Sigmoid colon (tissue), 7 donors: ENCODE data around the gene BET1L. TPM values are rescaled to one million over a fixed set of nuclear protein-coding genes. Genes with fewer than 3 reads are reported as not detected.

Experiments used
- DNase-seq: peaks from one replicate; pipeline ENCODE4 v3.0.0-alpha.2; 2019
- H3K27ac ChIP-seq, 4 donors: fragments of 200-600 bp; sonication (generic); one replicate each; pipeline ENCODE4 v1.5.1; 2016 to 2019; ENCODE audit warnings: mild to moderate bottlenecking in 1 of 4
- H3K27me3 ChIP-seq, 3 donors: fragments of 200-600 bp; sonication (generic); one replicate each; pipeline ENCODE4 v1.5.1; 2019; ENCODE audit warnings: mild to moderate bottlenecking in 1 of 3
- H3K36me3 ChIP-seq, 4 donors: fragments of 200-600 bp; sonication (generic); one replicate each; pipeline ENCODE4 v1.5.1; 2016 to 2019
- H3K4me1 ChIP-seq, 4 donors: fragments of 200-600 bp; sonication (generic); one replicate each; pipeline ENCODE4 v1.5.1; 2017 to 2019
- H3K4me3 ChIP-seq, 4 donors: fragments of 200-600 bp; sonication (generic); one replicate each; pipeline ENCODE4 v1.5.1; 2017 to 2019; ENCODE audit warnings: mild to moderate bottlenecking in 2 of 4, moderate library complexity in 1 of 4
- H3K9me3 ChIP-seq, 4 donors: fragments of 200-600 bp in 3 of 4; sonication (generic) in 3 of 4; one replicate each; pipeline versions ENCODE4 v1.5.1 to v1.6.1; 2013 to 2019
- EP300 ChIP-seq, 4 donors: sonication (generic); formaldehyde crosslinking; IDR thresholded peaks; one replicate each; pipeline ENCODE4 v1.6.1; 2017; ENCODE audit warnings: antibody characterized with exemption in 4 of 4
- POLR2A ChIP-seq, 2 donors: fragments of 450-650 bp; IDR thresholded peaks; one replicate each; pipeline ENCODE4 v1.6.1; 2016; ENCODE audit warnings: antibody characterized with exemption in 2 of 2, mild to moderate bottlenecking in 2 of 2, moderate library complexity in 2 of 2
- POLR2AphosphoS5 ChIP-seq, 4 donors: sonication (generic); formaldehyde crosslinking; IDR thresholded peaks; one replicate each; pipeline ENCODE4 v1.6.1; 2017; ENCODE audit warnings: antibody characterized with exemption in 4 of 4
- WGBS, 2 donors: extraction: QIAGEN DNeasy Blood & Tissue Kit; methylation state at CpG; one replicate each; pipeline ENCODE4 v1.1.7; 2013; 5-methylcytosine and 5-hydroxymethylcytosine counted together
- intact Hi-C: fragments of 100-400 bp; cut with DNase I; formaldehyde crosslinking; loops from one replicate; pipeline ENCODE4 v1.15.1; 2023
- polyA plus RNA-seq, 3 donors: library from polyadenylated mRNA; stranded (reverse); fragments of 200-250 nt; gene quantifications; one replicate each; pipeline ENCODE4 v1.2.3, GENCODE V29; 2013
- total RNA-seq, 4 donors: library from RNA; depleted of rRNA; stranded (reverse); fragments of >200 nt; gene quantifications; one replicate each; pipeline ENCODE4 v1.1.0, GENCODE V29; 2016
- TF ChIP-seq, protein P1 (sequence below), 4 experiments: fragments of 450-650 bp in 3 of 4; fragments of 200-600 bp in 1 of 4; IDR thresholded peaks; one replicate each; pipeline ENCODE4 v1.5.1; 2016 to 2019; ENCODE audit warnings: antibody characterized with exemption in 4 of 4, mild to moderate bottlenecking in 3 of 4, moderate library complexity in 2 of 4
- donor health status: healthy with polysubstance abuse.
- donor health status: Bipolar disorder and iron deficiency.
- donor health status: healthy.

BET1L gene
- total and polyA plus RNA-seq, 7 donors, result 22.8 to 48.1 (median 29.6) TPM

DNA sequence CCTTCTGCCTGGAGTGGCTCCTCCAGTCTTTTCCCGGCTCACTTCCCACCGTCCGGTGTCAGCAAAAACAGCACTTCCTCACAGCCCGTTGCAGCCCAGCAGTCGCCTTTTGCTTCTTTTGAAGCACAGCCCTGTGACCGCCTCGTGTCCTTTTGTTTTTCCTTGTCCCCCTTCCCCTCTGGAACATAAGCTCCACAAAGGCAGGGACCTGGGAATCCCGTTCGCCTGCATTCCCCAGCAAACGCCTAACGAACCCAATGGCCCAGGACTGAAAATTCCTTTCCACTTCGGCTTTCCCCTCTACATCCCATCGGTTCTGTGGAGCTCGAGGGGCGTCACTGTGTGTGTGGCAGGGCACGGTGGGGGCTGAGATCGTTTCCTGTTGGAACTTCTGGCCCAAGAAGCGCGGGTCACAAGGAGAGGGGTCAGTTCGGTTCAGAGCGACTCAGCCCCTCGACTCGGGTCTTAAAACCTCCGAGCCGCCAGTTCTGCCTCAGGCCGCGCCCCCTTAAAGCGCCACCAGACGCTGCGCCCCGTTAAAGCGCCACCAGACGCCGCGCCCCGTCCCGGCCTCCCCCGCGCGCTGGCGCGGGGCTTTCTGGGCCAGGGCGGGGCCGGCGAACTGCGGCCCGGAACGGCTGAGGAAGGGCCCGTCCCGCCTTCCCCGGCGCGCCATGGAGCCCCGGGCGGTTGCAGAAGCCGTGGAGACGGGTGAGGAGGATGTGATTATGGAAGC lies 1.1 kb upstream of the BET1L start:
- WGBS, 2 donors, result 0 to 1% methylated on average over 57 of the region's 57 CpGs
- H3K27ac ChIP-seq, result peak overlapping the region; percentile 96 to 100 (median 98)
- H3K4me3 ChIP-seq, result peak overlapping the region; percentile 85 to 98 (median 90)
- peak; percentile 90 for DNase-seq
- TF ChIP-seq POLR2A (IDR thresholded peaks at IDR 0.05), result peak; percentile 79 to 81
- TF ChIP-seq, protein P1, sequence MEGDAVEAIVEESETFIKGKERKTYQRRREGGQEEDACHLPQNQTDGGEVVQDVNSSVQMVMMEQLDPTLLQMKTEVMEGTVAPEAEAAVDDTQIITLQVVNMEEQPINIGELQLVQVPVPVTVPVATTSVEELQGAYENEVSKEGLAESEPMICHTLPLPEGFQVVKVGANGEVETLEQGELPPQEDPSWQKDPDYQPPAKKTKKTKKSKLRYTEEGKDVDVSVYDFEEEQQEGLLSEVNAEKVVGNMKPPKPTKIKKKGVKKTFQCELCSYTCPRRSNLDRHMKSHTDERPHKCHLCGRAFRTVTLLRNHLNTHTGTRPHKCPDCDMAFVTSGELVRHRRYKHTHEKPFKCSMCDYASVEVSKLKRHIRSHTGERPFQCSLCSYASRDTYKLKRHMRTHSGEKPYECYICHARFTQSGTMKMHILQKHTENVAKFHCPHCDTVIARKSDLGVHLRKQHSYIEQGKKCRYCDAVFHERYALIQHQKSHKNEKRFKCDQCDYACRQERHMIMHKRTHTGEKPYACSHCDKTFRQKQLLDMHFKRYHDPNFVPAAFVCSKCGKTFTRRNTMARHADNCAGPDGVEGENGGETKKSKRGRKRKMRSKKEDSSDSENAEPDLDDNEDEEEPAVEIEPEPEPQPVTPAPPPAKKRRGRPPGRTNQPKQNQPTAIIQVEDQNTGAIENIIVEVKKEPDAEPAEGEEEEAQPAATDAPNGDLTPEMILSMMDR (IDR thresholded peaks at IDR 0.05), result no peak
- TF ChIP-seq EP300 (IDR thresholded peaks at IDR 0.05), result no peak
- peak; percentile 75 to 91 (median 86) for TF ChIP-seq POLR2AphosphoS5 (IDR thresholded peaks at IDR 0.05)
- H3K4me1 ChIP-seq, result peaks cover 0 to 58% (median 47%) of the 10 kb centered on the region in 4 donors
- no peaks in the 10 kb centered on the region for H3K9me3 ChIP-seq
- H3K36me3 ChIP-seq, result peaks cover 23 to 64% (median 35%) of the 10 kb centered on the region in 4 donors
- no peaks in the 10 kb centered on the region for H3K27me3 ChIP-seq
- intact Hi-C loops, result loop anchor here (2.0 to 5.0 kb wide), 5 partner anchors 99 to 299 kb away; partner anchors contain the start of genes IFITM2 and RNH1

DNA sequence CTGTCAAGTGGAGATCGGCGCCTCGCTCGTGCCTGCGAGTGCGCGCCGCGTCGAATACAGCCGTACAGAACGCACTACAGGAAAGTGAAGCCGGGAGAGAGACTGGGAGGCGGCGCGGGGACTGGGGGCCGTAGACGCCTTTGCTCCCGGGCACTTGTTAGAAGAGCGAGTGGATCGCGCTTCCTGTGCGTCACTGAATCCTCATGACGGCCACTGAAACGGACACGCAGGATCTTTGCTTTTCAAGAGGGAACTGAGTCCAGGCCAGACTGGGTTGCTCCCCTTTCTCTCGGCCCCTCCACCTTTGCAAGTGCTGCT lies 623 bp upstream of the BET1L start:
- peaks cover 0 to 63% (median 47%) of the 10 kb centered on the region in 4 donors for H3K4me1 ChIP-seq
- TF ChIP-seq EP300 (IDR thresholded peaks at IDR 0.05) (peak in 1 of 4 donors; percentile 11), POLR2AphosphoS5 (IDR thresholded peaks at IDR 0.05) (no peak)
- TF ChIP-seq, protein P1 (IDR thresholded peaks at IDR 0.05), result no peak
- peak overlapping the region; percentile 85 to 98 (median 90) for H3K4me3 ChIP-seq
- H3K27ac ChIP-seq, result peak overlapping the region; percentile 96 to 100 (median 98)
- no peaks in the 10 kb centered on the region for H3K9me3 ChIP-seq
- WGBS, 2 donors, result 0 to 1% methylated on average over 27 of the region's 27 CpGs
- peaks cover 19 to 64% (median 33%) of the 10 kb centered on the region in 4 donors for H3K36me3 ChIP-seq
- no peaks in the 10 kb centered on the region for H3K27me3 ChIP-seq
- DNase-seq, result peak; percentile 81
- intact Hi-C loops, result loop anchor here (1.0 to 5.0 kb wide), 6 partner anchors 28 to 299 kb away; partner anchors contain the start of genes IFITM2, PSMD13, RNH1 and SIRT3

DNA sequence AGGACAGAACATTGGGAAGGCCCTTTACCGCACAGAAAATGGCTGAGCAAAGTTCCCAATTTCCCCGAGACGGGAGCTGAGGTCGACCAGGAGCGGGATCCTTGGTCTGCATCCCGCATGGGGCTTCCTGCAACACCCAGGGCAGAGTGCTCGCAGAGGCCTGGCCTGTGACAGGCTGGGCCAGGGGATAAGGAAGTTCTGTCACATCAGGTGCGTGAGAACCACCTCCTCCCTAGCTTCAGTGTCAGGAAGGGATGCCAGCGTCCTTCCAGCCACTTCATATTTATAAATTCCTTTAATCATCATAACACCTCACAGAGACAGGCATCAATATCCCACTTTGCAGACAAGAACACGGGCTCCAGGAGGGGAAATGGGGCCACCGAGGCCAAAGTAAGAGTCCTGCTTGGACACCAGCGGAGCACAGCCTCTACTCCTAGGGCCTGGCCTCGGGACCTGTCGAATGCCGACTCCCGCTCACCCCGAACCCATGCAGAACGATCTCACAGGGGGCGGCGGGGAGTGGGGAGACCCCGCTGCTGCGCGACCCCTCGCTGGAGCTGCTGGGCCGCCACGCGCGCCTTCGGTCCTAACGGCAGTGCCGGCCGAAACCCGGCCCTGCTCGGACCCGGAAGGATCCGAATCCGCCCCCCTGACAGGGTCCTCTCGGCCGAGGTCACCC lies 532 bp downstream of the BET1L start:
- peaks cover 0 to 64% (median 47%) of the 10 kb centered on the region in 4 donors for H3K4me1 ChIP-seq

DNA sequence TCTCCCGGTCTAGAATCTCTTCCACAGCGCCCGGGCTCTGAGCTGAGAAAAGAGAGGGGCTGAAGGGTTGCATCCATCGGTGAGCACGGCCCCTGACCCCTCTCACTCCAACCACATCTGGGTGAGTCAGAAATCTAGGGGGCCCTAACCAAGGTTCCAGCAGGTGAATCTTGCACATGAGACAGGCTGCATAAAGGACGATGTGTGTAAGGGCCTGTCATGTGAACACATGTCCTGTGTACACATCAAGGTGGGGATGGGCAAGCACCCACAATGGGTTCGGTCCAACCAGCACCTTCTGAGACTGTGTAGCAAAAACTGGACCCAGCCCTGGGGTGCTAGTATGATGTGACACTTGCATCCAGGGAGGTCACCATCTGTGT lies 1.2 kb downstream of the BET1L start:
- Histone ChIP-seq H3K4me1 (peaks cover 0 to 61% (median 43%) of the 10 kb centered on the region in 4 donors), H3K4me3 (peak overlapping the region; percentile 85 to 98 (median 90)), H3K36me3 (peaks cover 12 to 55% (median 21%) of the 10 kb centered on the region in 4 donors), H3K9me3 (no peaks in the 10 kb centered on the region), H3K27ac (peak overlapping the region; percentile 96 to 100 (median 98)), H3K27me3 (no peaks in the 10 kb centered on the region)
- intact Hi-C loops, result loop anchor here (5.0 kb wide), 4 partner anchors 101 to 301 kb away; partner anchors contain the start of genes IFITM2 and RNH1
- 69 to 89% methylated on average over 7 of the region's 7 CpGs for WGBS, 2 donors
- DNase-seq, result peak; percentile 62
- TF ChIP-seq POLR2A (IDR thresholded peaks at IDR 0.05) (no peak), EP300 (IDR thresholded peaks at IDR 0.05) (no peak), POLR2AphosphoS5 (IDR thresholded peaks at IDR 0.05) (no peak)
- TF ChIP-seq, protein P1 (IDR thresholded peaks at IDR 0.05), result no peak

More for the DNA sequence above, 532 bp downstream of the BET1L start:
- Histone ChIP-seq H3K27me3 (no peaks in the 10 kb centered on the region), H3K4me3 (peak overlapping the region; percentile 85 to 98 (median 90)), H3K27ac (peak overlapping the region; percentile 96 to 100 (median 98)), H3K9me3 (no peaks in the 10 kb centered on the region), H3K36me3 (peaks cover 10 to 60% (median 22%) of the 10 kb centered on the region in 4 donors)
- intact Hi-C loops, result loop anchor here (1.0 to 5.0 kb wide), 5 partner anchors 30 to 301 kb away; partner anchors contain the start of genes IFITM2, PSMD13, RNH1 and SIRT3
- DNase-seq, result peak; percentile 73
- 1 to 3% methylated on average over 39 of the region's 39 CpGs for WGBS, 2 donors
- TF ChIP-seq POLR2AphosphoS5 (IDR thresholded peaks at IDR 0.05) (no peak), POLR2A (IDR thresholded peaks at IDR 0.05) (peak in 1 of 2 donors; percentile 18), EP300 (IDR thresholded peaks at IDR 0.05) (no peak)
- TF ChIP-seq, protein P1 (IDR thresholded peaks at IDR 0.05), result no peak
